ENCODE results near the gene MPST.

MPST gene

DNA sequence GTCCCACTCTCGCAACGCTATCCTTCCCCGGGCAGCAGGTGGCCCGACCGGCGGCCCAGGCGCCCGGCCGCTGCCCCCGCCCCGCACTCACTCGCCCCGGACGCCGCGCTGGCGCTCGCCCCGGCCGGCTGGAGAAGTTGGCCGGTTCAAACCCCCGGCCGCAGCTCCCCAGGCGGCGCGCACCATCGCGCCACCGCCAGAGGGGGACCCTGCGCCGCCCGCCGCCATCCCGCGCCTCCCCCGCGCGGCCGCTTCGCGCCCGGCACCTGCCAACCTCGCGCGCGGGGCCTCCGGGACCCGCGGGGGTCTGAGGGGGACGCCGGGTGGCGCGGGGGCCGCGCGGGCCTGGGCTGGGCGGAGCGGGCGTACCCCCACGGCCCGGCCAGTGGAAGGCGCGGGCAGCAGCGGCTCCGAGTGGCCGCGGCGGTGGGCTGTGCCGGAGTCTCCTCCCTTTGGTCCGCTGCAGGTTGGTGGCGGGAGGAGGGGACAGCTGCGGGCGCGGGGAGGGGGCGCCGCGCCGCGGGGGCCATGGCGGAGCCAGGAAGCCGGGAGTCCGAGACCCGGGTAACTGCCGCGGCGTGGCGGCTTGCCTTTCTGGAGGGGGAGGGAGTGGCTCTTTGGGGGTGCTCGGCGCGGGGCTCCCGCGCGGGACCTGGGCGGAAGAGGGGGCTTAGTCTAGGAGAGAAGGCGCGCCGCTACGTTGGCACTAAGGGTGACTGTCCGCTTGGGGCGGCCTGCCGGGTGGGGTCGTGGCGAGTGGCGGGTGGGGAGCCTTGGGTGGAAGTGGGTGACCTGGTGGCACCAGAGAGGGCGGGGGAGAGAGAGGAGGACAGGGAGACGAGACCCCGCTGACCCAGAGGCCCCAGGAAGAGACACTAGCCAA is at the start of gene MPST, which contains the start of gene TST (continued):
- TF ChIP-seq ZNF311 (tag by site-specific recombination; IDR thresholded peaks at IDR 0.05; ENCODE audit: borderline replicate concordance) (no peak), KLF16 (tag by site-specific recombination; IDR thresholded peaks at IDR 0.05) (peak; percentile 42; the same call in 1 of the 2 replicates), ZBTB20 (tag by site-specific recombination; IDR thresholded peaks at IDR 0.05) (peak; percentile 83), ZNF654 (tag by site-specific recombination; IDR thresholded peaks at IDR 0.05; ENCODE audit: low read depth) (no peak), RBAK (tag by site-specific recombination; IDR thresholded peaks at IDR 0.05) (no peak), SCRT2 (tag by site-specific recombination; IDR thresholded peaks at IDR 0.05) (no peak), ZNF501 (tag by site-specific recombination; IDR thresholded peaks at IDR 0.05) (no peak), ZNF76 (tag by site-specific recombination; IDR thresholded peaks at IDR 0.05; ENCODE audit: borderline replicate concordance, low read depth) (peak; percentile 36; the same call in 1 of the 2 replicates), MYNN (tag by site-specific recombination; IDR thresholded peaks at IDR 0.05; ENCODE audit: borderline replicate concordance) (no peak), ZNF184 (tag by site-specific recombination; IDR thresholded peaks at IDR 0.05) (no peak), ZNF169 (tag by site-specific recombination; IDR thresholded peaks at IDR 0.05) (no peak), ZNF335 (tag by site-specific recombination; conservative IDR thresholded peaks at IDR 0.05) (peak; percentile 75), ZNF529 (tag by site-specific recombination; IDR thresholded peaks at IDR 0.05; ENCODE audit: insufficient replicate concordance) (no peak), ZNF473 (tag by site-specific recombination; IDR thresholded peaks at IDR 0.05) (no peak), ZNF2 (tag by site-specific recombination; IDR thresholded peaks at IDR 0.05) (0 out of 2 replicates have a peak, but pooled peaks have one; percentile 33), OSR2 (tag by site-specific recombination; IDR thresholded peaks at IDR 0.05) (no peak), ZNF324 (tag by site-specific recombination; IDR thresholded peaks at IDR 0.05) (no peak), ZNF549 (tag by site-specific recombination; IDR thresholded peaks at IDR 0.05) (no peak), HOXA7 (CRISPR knock-in tag; IDR thresholded peaks at IDR 0.05; ENCODE audit: borderline replicate concordance) (no peak), ZNF426 (tag by site-specific recombination; IDR thresholded peaks at IDR 0.05) (no peak), BCL11A (tag by site-specific recombination; IDR thresholded peaks at IDR 0.05; ENCODE audit: low read depth) (peak; percentile 65; the same call in 1 of the 2 replicates), ZNF701 (tag by site-specific recombination; IDR thresholded peaks at IDR 0.05) (no peak), ZNF544 (tag by site-specific recombination; IDR thresholded peaks at IDR 0.05) (no peak), KLF7 (tag by site-specific recombination; IDR thresholded peaks at IDR 0.05; ENCODE audit: borderline replicate concordance) (no peak), ZNF514 (tag by site-specific recombination; IDR thresholded peaks at IDR 0.05) (no peak), ZNF521 (tag by site-specific recombination; IDR thresholded peaks at IDR 0.05) (no peak), ZNF146 (tag by site-specific recombination; IDR thresholded peaks at IDR 0.05) (no peak), WT1 (tag by site-specific recombination; IDR thresholded peaks at IDR 0.05) (0 out of 2 replicates have a peak, but pooled peaks have one; percentile 16)
- TF ChIP-seq, protein P1, sequence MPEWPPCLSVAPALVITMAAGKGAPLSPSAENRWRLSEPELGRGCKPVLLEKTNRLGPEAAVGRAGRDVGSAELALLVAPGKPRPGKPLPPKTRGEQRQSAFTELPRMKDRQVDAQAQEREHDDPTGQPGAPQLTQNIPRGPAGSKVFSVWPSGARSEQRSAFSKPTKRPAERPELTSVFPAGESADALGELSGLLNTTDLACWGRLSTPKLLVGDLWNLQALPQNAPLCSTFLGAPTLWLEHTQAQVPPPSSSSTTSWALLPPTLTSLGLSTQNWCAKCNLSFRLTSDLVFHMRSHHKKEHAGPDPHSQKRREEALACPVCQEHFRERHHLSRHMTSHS (tag by site-specific recombination; IDR thresholded peaks at IDR 0.05), result no peak
- TF ChIP-seq, protein P2, sequence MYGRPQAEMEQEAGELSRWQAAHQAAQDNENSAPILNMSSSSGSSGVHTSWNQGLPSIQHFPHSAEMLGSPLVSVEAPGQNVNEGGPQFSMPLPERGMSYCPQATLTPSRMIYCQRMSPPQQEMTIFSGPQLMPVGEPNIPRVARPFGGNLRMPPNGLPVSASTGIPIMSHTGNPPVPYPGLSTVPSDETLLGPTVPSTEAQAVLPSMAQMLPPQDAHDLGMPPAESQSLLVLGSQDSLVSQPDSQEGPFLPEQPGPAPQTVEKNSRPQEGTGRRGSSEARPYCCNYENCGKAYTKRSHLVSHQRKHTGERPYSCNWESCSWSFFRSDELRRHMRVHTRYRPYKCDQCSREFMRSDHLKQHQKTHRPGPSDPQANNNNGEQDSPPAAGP (tag by site-specific recombination; IDR thresholded peaks at IDR 0.05), result peak; percentile 79
- TF ChIP-seq, protein P3, sequence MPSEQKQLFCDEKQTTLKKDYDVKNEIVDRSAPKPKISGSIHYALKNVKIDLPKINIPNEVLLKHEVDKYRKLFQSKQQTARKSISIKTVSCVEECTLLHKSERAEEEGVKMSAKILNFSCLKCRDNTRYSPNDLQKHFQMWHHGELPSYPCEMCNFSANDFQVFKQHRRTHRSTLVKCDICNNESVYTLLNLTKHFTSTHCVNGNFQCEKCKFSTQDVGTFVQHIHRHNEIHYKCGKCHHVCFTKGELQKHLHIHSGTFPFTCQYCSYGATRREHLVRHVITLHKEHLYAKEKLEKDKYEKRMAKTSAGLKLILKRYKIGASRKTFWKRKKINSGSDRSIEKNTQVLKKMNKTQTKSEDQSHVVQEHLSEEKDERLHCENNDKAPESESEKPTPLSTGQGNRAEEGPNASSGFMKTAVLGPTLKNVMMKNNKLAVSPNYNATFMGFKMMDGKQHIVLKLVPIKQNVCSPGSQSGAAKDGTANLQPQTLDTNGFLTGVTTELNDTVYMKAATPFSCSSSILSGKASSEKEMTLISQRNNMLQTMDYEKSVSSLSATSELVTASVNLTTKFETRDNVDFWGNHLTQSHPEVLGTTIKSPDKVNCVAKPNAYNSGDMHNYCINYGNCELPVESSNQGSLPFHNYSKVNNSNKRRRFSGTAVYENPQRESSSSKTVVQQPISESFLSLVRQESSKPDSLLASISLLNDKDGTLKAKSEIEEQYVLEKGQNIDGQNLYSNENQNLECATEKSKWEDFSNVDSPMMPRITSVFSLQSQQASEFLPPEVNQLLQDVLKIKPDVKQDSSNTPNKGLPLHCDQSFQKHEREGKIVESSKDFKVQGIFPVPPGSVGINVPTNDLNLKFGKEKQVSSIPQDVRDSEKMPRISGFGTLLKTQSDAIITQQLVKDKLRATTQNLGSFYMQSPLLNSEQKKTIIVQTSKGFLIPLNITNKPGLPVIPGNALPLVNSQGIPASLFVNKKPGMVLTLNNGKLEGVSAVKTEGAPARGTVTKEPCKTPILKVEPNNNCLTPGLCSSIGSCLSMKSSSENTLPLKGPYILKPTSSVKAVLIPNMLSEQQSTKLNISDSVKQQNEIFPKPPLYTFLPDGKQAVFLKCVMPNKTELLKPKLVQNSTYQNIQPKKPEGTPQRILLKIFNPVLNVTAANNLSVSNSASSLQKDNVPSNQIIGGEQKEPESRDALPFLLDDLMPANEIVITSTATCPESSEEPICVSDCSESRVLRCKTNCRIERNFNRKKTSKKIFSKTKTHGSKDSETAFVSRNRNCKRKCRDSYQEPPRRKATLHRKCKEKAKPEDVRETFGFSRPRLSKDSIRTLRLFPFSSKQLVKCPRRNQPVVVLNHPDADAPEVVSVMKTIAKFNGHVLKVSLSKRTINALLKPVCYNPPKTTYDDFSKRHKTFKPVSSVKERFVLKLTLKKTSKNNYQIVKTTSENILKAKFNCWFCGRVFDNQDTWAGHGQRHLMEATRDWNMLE (tag by site-specific recombination; conservative IDR thresholded peaks at IDR 0.05; ENCODE audit: low read depth), result no peak
- TF ChIP-seq, protein P4, sequence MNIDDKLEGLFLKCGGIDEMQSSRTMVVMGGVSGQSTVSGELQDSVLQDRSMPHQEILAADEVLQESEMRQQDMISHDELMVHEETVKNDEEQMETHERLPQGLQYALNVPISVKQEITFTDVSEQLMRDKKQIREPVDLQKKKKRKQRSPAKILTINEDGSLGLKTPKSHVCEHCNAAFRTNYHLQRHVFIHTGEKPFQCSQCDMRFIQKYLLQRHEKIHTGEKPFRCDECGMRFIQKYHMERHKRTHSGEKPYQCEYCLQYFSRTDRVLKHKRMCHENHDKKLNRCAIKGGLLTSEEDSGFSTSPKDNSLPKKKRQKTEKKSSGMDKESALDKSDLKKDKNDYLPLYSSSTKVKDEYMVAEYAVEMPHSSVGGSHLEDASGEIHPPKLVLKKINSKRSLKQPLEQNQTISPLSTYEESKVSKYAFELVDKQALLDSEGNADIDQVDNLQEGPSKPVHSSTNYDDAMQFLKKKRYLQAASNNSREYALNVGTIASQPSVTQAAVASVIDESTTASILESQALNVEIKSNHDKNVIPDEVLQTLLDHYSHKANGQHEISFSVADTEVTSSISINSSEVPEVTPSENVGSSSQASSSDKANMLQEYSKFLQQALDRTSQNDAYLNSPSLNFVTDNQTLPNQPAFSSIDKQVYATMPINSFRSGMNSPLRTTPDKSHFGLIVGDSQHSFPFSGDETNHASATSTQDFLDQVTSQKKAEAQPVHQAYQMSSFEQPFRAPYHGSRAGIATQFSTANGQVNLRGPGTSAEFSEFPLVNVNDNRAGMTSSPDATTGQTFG (tag by site-specific recombination; IDR thresholded peaks at IDR 0.05; ENCODE audit: borderline replicate concordance), result no peak
